IMR-90 (cell line): ENCODE measurements around the gene PON1. TPM values are rescaled to one million over a fixed set of nuclear protein-coding genes. Genes with fewer than 3 reads are reported as not detected.
A peak's percentile ranks its signal among the peaks of the same experiment; 100 is the strongest.

Source experiments
- ATAC-seq: fragments of 200-7000 bp; cut with Tn5 transposase; 2 replicates; pipeline ENCODE4 v1.9.1; 2020; ENCODE audit warnings: low read depth, mild to moderate bottlenecking, moderate library complexity
- BruUV-seq: library from RNA; stranded (reverse); fragments of 400-500 nt; replicated peaks from 2 replicates; lab custom pipeline; 2021; lab: Mats Ljungman, UMichigan
- CTCF ChIA-PET: fragments of 300-600 bp; formaldehyde crosslinking; extraction: SDS; loops from one replicate; lab custom pipeline; 2021; ENCODE audit warnings: antibody characterized with exemption; lab: Yijun Ruan, JAX
- POLR2A ChIA-PET: fragments of 300-600 bp; sonication (Branson Sonifier 250); formaldehyde crosslinking; loops from one replicate; lab custom pipeline; 2022; ENCODE audit warnings: antibody characterized with exemption; ENCODE audit not compliant: unreplicated experiment; lab: Charles Lee
- DNase-seq: peaks from one replicate; pipeline ENCODE4 v3.0.0; 2013
- H2AFZ ChIP-seq: replicated peaks from 2 replicates; pipeline ENCODE3; 2013; ENCODE audit warnings: low read length, mild to moderate bottlenecking; ENCODE audit not compliant: poor library complexity
- H2AK5ac ChIP-seq: 2 replicates; pipeline ENCODE4 v1.6.1; 2013; ENCODE audit warnings: low read depth, low read length, inconsistent platforms
- H2AK9ac ChIP-seq: replicated peaks from 2 replicates; pipeline ENCODE3; 2013; ENCODE audit warnings: mild to moderate bottlenecking, low read depth, low read length, moderate library complexity; ENCODE audit not compliant: poor library complexity
- H2BK120ac ChIP-seq: 2 replicates; pipeline ENCODE4 v1.6.1; 2013; ENCODE audit warnings: low read depth, low read length, inconsistent platforms
- H2BK15ac ChIP-seq: 3 replicates; pipeline ENCODE4 v1.6.1; 2013; ENCODE audit warnings: low read depth, low read length, inconsistent platforms
- H2BK20ac ChIP-seq: 2 replicates; pipeline ENCODE4 v1.6.1; 2013; ENCODE audit warnings: low read depth, mild to moderate bottlenecking, inconsistent platforms, low read length, moderate library complexity
- H2BK5ac ChIP-seq: 2 replicates; pipeline ENCODE4 v1.6.1; 2013; ENCODE audit warnings: mild to moderate bottlenecking, low read depth, low read length, inconsistent platforms; ENCODE audit not compliant: poor library complexity, severe bottlenecking
- H3K14ac ChIP-seq: replicated peaks from 2 replicates; pipeline ENCODE4 v1.6.1; 2013; ENCODE audit warnings: low read depth, low read length, inconsistent platforms
- H3K18ac ChIP-seq: 2 replicates; pipeline ENCODE4 v1.6.1; 2013; ENCODE audit warnings: low read depth, low read length, control low read depth
- H3K23ac ChIP-seq: 2 replicates; pipeline ENCODE4 v1.6.1; 2013; ENCODE audit warnings: low read depth, low read length, inconsistent platforms
- H3K27ac ChIP-seq: 2 replicates; pipeline ENCODE4 v1.5.1; 2013; ENCODE audit warnings: mild to moderate bottlenecking, control low read depth, low read length; ENCODE audit not compliant: insufficient read depth
- H3K27me3 ChIP-seq: 2 replicates; pipeline ENCODE4 v1.6.1; 2013; ENCODE audit warnings: low read length; ENCODE audit not compliant: control insufficient read depth, insufficient read depth
- H3K36me3 ChIP-seq: 2 replicates; pipeline ENCODE4 v1.6.1; 2013; ENCODE audit warnings: low read length, mixed read lengths; ENCODE audit not compliant: control insufficient read depth, insufficient read depth
- H3K4ac ChIP-seq: 2 replicates; pipeline ENCODE4 v1.6.1; 2013; ENCODE audit warnings: low read depth, low read length, inconsistent platforms
- H3K4me1 ChIP-seq: 2 replicates; pipeline ENCODE4 v1.6.1; 2013; ENCODE audit warnings: low read length, mixed read lengths; ENCODE audit not compliant: control insufficient read depth, insufficient read depth
- H3K4me2 ChIP-seq: 2 replicates; pipeline ENCODE4 v1.6.1; 2013; ENCODE audit warnings: low read depth, mild to moderate bottlenecking, control low read depth, low read length, moderate library complexity
- H3K4me3 ChIP-seq: 2 replicates; pipeline ENCODE4 v1.5.1; 2013; ENCODE audit warnings: low read depth, mild to moderate bottlenecking, control low read depth, low read length, moderate library complexity; ENCODE audit not compliant: insufficient read depth
- H3K56ac ChIP-seq: 2 replicates; pipeline ENCODE4 v1.6.1; 2013; ENCODE audit warnings: low read length, inconsistent platforms; ENCODE audit not compliant: insufficient read depth; ENCODE audit errors: extremely low read depth
- H3K79me1 ChIP-seq, 2 experiments: 2 replicates each; pipeline ENCODE4 v1.6.1; 2013; ENCODE audit warnings: low read length in 2 of 2, inconsistent platforms in 1 of 2, low read depth in 1 of 2
- H3K9ac ChIP-seq: 2 replicates; pipeline ENCODE4 v1.6.1; 2013; ENCODE audit warnings: low read depth, low read length, control low read depth
- H3K9me1 ChIP-seq: 2 replicates; pipeline ENCODE4 v1.6.1; 2013; ENCODE audit warnings: low read length, inconsistent platforms; ENCODE audit not compliant: insufficient read depth
- H3K9me3 ChIP-seq: 2 replicates; pipeline ENCODE4 v1.6.1; 2013; ENCODE audit warnings: low read length; ENCODE audit not compliant: control insufficient read depth, insufficient read depth
- H4K20me1 ChIP-seq: 2 replicates; pipeline ENCODE4 v1.6.1; 2013; ENCODE audit warnings: low read length, inconsistent platforms; ENCODE audit not compliant: insufficient read depth
- H4K5ac ChIP-seq: 2 replicates; pipeline ENCODE4 v1.6.1; 2013; ENCODE audit warnings: mild to moderate bottlenecking, low read depth, low read length, control low read depth
- H4K8ac ChIP-seq, 2 experiments: 2 replicates each; pipeline ENCODE4 v1.6.1; 2013; ENCODE audit warnings: low read depth in 2 of 2, low read length in 2 of 2, control low read depth in 1 of 2, inconsistent platforms in 1 of 2
- H4K91ac ChIP-seq: 2 replicates; pipeline ENCODE4 v1.6.1; 2013; ENCODE audit warnings: low read depth, low read length, inconsistent platforms; ENCODE audit not compliant: insufficient read depth
- MAFK ChIP-seq: IDR thresholded peaks from 2 replicates; pipeline ENCODE4 v1.6.1; 2012; ENCODE audit warnings: low read depth, low read length, improper control_type of control experiment
- SMC3 ChIP-seq: fragments of 150-350 bp; IDR thresholded peaks from 2 replicates; pipeline ENCODE4 v1.6.1; 2016; ENCODE audit warnings: low read depth, mild to moderate bottlenecking, antibody characterized with exemption, low read length, moderate library complexity
- WGBS, 2 experiments: methylation state at CpG; one replicate each; pipeline versions ENCODE4 v1.1.5 to v1.1.7; 2013; ENCODE audit warnings: missing lambda C conversion rate in 2 of 2; ENCODE audit not compliant: insufficient read length in 1 of 2; ENCODE audit errors: extremely low coverage in 2 of 2; 5-methylcytosine and 5-hydroxymethylcytosine counted together
- dilution Hi-C: fragments of 300-500 bp; cut with HindIII; formaldehyde crosslinking; loops from one replicate; pipeline ENCODE4 v1.14.3; 2018; ENCODE audit warnings: low sequenced_read_pairs; ENCODE audit not compliant: unreplicated experiment
- in situ Hi-C: fragments of 300-500 bp; cut with MboI; formaldehyde crosslinking; loops from 3 replicates; pipeline ENCODE4 v1.14.3; 2019; ENCODE audit warnings: low sequenced_read_pairs, inconsistent platforms, mixed read lengths
- intact Hi-C: fragments of 100-400 bp; cut with micrococcal nuclease; formaldehyde crosslinking; loops from 2 replicates; pipeline ENCODE4 v1.10.0; 2022
- polyA plus RNA-seq, 3 experiments: library from polyadenylated mRNA; depleted of rRNA; stranded (reverse); fragments of >200 nt; gene quantifications; 2 replicates each; pipeline ENCODE4 v1.2.3, GENCODE V29; 2012; ENCODE audit warnings: low replicate concordance in 1 of 3
- total RNA-seq: library from RNA; depleted of rRNA; stranded (reverse); fragments of >200 nt; gene quantifications from 2 replicates; pipeline ENCODE4 v1.2.3, GENCODE V29; 2012

PON1 gene
- total and polyA plus RNA-seq, 2 of the 4 experiments (the other 2 are of a cell fraction): not detected

- no peak overlapping the region for H3K4me3 ChIP-seq
- no peak overlapping the region for H2BK120ac ChIP-seq
- ATAC-seq (no peak), DNase-seq (no peak)
- H4K5ac ChIP-seq: no peak overlapping the region
- no peak overlapping the region for H3K23ac ChIP-seq
- no peaks in the 10 kb centered on the region for H3K79me1 ChIP-seq
- no peak overlapping the region for H2AK5ac ChIP-seq
- H3K56ac ChIP-seq: no peak overlapping the region
- ChIA-PET POLR2A (no interaction called here), CTCF (no interaction called here)
- no peak overlapping the region for H2AFZ ChIP-seq
- H4K8ac ChIP-seq: no peak overlapping the region
- no CpG with 5 or more reads among the region's 2 CpGs for WGBS, 2 experiments
- H2AK9ac ChIP-seq: no peak overlapping the region
- no peak overlapping the region for H3K14ac ChIP-seq
- H2BK5ac ChIP-seq: no peak overlapping the region
- H3K9me1 ChIP-seq: no peaks in the 10 kb centered on the region
- no TSS peak for BruUV-seq
- H2BK15ac ChIP-seq: no peak overlapping the region
- H3K27me3 ChIP-seq: no peaks in the 10 kb centered on the region
- H3K9me3 ChIP-seq: no peaks in the 10 kb centered on the region
- no peak overlapping the region for H3K18ac ChIP-seq
- no peak overlapping the region for H3K9ac ChIP-seq
- dilution Hi-C loops: no loop called here
- no peak overlapping the region for H3K4ac ChIP-seq
- H4K91ac ChIP-seq: no peak overlapping the region
- H3K27ac ChIP-seq: no peak overlapping the region
- no peaks in the 10 kb centered on the region for H3K4me1 ChIP-seq
- H3K36me3 ChIP-seq: no peaks in the 10 kb centered on the region
- no peaks in the 10 kb centered on the region for H4K20me1 ChIP-seq
- H3K4me2 ChIP-seq: no peak overlapping the region
- in situ Hi-C loops: no loop called here
- TF ChIP-seq SMC3 (no peak), MAFK (0 out of 2 replicates have a peak, but pooled peaks have one; percentile 19)
- no peak overlapping the region for H2BK20ac ChIP-seq
- intact Hi-C loops: no loop called here
These were observed 56.6 kb downstream of the PON1 start for GRCh38 chr7:95267754-95268153.
